Dermis blood vessel endothelial cell (primary cell): ENCODE data around the gene POR. TPM values are rescaled to one million over a fixed set of nuclear protein-coding genes. Genes with fewer than 3 reads are reported as not detected.
A peak's percentile ranks its signal among the peaks of the same experiment; 100 is the strongest.
"Not testable (repeated sequence)": the region's sequence is repeated elsewhere in the genome, so short reads cannot be mapped to it uniquely, and the experiment has no call there.

Experiments
- DNase-seq: peaks from one replicate; pipeline ENCODE4 v3.0.0; 2010
- total RNA-seq: library from RNA; depleted of rRNA; stranded (reverse); fragments of >200 nt; gene quantifications from 2 replicates; pipeline ENCODE4 v1.2.3, GENCODE V29; 2014

Gene POR
- total RNA-seq, 1 donor from 2014 or later: 102 TPM

- DNase-seq: peak; percentile 63
These were observed 78.9 kb downstream of the POR start for GRCh38 chr7:75993689-75994387.

DNA sequence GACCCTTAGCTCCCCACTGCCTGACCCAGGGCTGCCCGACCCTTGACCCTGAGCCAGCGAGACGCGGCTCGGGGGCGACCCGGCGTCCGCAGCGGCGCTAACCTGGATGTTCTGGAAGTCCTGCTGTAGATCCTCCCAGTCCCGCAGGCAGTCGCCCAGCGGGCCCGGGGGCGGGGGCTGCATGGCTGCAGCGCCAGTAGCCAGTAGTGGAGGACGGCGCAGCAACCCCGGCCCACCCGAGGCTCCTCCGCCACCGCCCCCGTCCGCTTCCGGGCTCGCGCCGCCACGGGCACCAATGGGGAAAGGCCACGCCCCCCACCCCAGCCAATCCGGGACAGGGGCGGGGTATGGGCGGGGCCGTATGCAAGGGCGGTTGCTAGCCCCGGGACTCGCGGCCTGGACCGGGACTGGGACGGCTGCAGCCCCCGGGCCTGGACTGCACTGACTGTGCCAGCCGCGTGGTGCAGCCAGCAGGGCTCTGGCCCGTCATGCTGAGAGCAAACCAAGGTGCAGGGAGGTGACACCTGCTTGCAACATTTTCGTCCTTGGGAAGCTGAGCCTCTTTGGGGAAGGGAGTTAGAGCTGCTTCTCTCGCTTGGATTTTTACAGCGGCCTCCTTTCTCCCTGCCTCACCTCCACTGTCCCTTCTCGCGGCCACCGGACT lies 79.6 kb downstream of the POR start, which contains the start of gene TMEM120A:
TMEM120A (minus strand) TSS at position 208 of the 664 bp plus-strand sequence; CDS start at position 183, 25 bp downstream.
- DNase-seq: peak; percentile 95

- no peak for DNase-seq
These were observed 80.1 kb downstream of the POR start for GRCh38 chr7:75995052-75995471.

GRCh38 chr7:75995996-75996395 lies 81.0 kb downstream of the POR start:
- no peak for DNase-seq

DNA sequence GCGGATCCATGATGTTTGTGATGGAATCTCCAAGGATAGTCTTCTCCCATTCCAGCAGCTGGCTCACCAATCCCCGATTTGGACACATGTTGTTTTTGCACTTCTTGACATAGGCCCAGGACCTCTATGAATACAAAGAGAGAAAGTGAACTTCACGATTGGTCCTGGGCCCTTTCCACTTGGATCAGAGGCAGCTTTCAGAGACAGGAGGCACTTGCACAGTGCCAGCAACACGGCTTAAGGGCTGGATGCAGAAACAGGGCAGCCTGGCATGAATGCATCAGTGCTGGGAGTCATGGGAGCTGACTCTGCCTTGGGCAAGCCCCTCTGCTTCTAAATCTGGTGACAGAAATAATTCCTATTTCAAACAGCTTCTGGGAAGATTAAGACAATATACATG lies 81.5 kb downstream of the POR start:
- no peak for DNase-seq

DNA sequence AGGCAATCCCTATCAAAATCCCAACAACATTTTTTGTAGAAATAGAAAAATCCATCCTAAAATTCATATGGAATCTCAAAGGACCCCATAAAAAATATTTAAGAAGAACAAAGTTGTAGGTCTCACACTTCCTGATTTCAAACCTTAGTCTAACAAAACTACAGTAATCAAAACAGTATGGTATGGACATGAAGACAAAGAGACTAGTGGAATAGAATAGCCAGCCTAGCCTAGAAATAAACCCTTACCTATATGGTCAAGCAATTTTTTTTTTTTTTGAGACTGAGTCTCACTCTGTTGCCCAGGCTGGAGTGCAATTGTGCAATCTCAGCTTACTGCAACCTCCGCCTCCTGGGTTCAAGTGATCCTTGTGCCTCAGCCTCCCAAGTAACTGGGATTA lies 83.1 kb downstream of the POR start:
- no peak for DNase-seq

- DNase-seq: no peak
These were observed 85.6 kb downstream of the POR start for GRCh38 chr7:76000566-76000965.

DNA sequence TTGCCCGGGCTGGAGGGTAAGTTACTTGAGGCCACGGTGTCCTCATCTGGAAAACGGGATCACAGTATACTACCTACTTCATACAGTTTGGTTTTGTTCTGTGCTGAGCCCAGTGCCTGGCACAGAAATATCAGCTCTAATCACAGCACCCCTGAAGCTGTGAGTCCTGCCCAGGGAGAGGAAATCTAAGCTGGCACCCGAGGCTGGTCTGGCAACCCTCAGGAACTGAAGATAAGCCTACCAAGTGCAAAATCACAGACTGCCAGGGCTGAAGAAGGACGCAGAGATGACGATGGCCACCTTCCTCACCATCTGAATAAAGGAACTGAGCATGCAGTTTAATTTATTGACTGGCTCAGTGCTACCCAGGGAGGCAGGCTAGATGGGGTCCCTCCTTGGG lies 87.2 kb downstream of the POR start:
- no peak for DNase-seq

GRCh38 chr7:76002822-76003221 lies 87.9 kb downstream of the POR start:
- DNase-seq: no peak

DNA sequence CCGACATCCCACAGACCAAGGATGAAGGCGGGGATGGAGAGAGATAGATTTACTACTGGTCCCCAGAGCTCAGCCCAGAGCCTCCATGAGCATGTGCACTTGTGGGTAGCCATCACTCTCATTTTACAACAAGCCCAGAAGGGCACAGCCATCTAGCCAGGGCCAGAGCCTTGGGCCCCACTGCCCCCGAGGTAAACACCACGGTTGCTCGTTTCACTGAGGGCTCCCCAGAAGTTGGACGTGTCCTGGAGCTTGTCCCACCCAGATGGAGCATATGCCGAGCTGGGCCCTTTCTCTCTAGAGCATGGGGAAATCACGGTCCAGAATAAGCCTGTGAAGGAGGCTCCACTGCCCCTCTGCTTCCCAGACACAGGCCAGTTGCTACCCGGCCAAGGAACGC lies 88.4 kb downstream of the POR start:
- DNase-seq: no peak

DNA sequence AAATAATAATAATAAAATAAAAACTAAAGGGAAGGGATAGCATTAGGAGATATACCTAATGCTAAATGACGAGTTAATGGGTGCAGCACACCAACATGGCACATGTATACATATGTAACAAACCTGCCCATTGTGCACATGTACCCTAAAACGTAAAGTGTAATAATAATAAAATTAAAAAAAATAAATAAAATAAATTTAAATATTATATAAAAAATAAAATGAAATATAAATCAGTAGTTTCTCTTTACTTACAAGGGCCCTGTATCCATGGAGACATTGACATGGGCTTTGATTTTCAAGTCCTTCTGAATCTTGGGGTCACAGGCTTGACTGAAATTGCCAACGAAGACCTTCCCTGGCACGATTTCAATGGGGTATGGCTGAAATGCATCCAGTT lies 90.0 kb downstream of the POR start:
- not testable (repeated sequence) for DNase-seq

DNA sequence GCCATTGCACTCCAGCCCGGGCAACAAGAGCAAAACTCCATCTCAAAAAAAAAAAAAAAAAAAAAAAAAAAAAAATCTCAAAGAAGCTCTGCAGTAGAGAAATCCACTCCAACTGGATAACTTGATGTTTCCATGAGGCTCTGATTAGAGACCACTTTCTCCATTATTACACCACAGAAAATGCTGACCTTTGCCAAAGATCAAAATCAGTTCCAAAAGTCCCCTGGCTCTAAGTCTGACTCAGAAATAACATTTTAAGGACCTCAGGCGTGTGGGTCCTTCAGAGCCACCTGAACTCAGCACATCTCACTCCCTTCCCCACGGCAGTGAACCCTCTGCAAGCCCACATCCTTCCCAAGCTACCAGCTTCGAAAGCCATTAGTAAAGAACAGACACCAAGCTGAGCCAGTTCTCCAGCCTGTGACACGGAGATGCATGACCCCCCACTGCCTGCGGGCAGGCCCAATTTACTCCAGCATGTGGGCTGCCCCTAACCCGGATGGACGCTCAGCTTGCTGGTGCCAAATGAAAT lies 93.3 kb downstream of the POR start:
- no peak for DNase-seq

- no peak for DNase-seq
These were observed 95.0 kb downstream of the POR start for GRCh38 chr7:76009672-76010600.

DNA sequence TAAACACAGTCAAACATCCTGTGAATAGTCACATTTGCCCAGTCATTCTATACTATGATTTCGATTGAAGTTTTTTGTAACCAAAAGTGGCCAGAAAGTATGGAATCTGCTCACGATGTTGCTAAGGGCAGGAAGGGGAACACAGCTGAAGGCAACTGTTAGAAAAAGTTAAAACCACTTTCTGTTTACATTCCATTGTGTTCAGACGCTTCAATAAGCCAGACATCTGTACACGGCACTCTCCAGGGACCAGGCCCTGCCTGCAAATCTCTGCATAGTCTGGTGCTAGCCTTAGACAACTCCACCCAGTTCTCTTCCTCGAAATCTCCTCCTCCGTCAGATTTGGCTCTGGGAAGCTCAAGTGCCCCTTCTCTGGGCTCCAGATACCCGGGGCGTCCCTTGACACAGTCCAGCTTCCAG lies 96.5 kb downstream of the POR start:
- DNase-seq: peak; percentile 83

DNA sequence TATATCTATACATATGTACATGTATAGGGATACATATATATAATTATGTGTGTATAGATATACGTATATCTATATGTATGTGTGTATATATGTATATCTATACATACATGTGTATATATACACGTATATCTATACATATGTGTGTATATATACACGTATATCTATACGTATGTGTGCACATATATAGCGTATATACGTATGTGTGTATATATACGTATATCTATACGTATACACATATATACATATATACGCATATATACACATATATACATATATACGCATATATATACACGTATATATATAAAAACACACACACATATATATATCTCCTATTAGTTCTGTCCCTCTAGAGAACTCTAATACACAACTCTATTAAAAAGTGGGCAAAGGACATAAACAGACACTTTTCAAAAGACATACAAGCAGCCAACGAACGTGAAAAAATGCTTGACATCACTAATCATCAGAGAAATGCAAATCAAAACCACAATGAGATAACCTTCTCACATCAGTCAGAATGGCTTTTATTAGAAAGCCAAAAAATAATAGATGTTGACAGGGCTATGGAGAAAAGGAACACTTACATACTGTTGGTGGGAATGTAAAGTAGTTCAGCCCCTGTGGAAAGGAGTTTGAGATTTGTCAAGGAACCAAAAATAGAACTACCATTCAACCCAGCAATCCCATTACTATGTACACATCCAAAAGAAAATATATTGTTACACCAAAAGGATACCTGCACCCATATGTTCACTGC lies 101.4 kb downstream of the POR start:
- no peak for DNase-seq

- DNase-seq: not testable (repeated sequence)
These were observed 103.6 kb downstream of the POR start for GRCh38 chr7:76018520-76018919.

DNA sequence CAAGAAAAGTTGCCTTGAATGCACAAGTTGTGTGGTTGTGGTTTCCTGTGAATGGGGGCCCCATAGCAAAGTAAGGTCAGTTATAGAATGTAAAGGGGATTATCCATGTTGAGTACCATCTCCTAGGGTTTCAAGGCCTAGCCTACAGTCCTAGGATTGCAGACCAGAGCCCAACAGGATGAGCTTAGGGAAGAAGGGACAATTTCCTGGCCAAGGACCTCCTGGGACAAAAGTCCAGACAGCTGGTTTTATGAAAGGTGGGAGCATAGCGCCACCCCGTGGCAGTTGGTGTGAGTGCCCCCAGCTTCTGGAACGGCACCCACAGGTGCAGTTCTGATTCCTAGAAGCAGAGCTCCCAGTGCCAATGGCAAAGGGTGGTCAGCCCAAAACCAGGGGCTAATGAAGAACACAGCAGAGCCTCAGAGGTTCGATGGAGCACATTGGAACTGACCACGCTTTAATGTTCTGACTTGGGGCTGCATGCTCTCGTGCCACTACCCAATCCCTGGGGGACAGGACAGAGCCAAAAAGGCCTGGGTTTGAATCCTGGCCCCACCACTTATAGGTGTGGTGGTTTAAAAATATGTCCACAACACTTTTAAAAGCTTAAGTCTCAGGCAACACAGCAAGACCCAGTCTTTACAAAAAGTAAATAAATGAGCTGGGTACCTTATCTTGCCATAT lies 105.2 kb downstream of the POR start:
- peak; percentile 85 for DNase-seq

- no peak for DNase-seq
These were observed 107.2 kb downstream of the POR start for GRCh38 chr7:76022026-76022780.

DNA sequence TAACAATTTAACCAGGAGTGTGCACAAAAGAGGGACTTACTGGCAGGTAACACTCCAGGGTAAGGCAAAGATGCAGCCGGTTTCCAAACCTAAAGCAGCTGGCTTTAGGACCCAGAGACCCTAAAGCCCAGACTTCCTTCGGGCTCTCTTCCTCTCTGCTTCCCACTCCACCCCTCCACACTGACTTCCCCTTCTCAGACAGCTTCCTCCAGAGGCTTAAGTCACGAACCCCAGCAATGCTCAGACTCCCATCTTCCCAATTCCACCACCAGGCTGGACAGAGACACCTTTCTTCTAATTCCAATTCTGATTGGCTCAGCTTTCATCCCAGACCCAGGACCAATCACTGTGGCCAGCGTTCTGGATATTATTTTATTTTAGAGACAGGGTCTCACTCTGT lies 108.0 kb downstream of the POR start:
- DNase-seq: peak; percentile 19

GRCh38 chr7:76029682-76030081 lies 114.7 kb downstream of the POR start:
- DNase-seq: not testable (repeated sequence)

DNA sequence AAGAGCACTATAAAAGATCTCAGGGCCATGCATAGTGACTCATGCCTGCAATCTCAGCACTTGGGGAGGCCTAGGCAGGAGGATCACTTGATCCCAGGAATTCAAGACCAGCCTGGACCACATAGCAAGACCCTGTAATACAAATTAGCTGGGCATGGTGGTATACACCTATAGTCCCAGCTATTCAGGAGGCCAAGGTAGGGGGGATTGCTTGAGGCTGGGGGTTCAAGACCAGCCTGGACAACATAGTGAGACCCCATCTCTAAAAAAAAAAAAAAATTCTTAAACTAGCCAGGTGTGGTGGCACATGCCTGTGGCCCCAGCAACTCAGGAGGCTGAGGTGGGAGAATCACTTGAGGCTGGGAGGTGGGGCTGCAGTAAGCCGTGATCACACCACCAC lies 117.0 kb downstream of the POR start:
- DNase-seq: no peak
